Measurements from ENCODE around the gene TPSD1.

The TPSD1 gene

GRCh38 chr16:1273816-1274215 lies 17.9 kb downstream of the TPSD1 start:
- peaks cover 21 to 40% of the 10 kb centered on the region in 2 donors for H3K27me3 ChIP-seq (ENCODE audit: control insufficient read depth in 1 of 2, insufficient read depth in 2 of 2, low read length in 2 of 2)
- no peak overlapping the region for H3K4me3 ChIP-seq (ENCODE audit: low read depth in 1 of 2, low read length in 2 of 2)
- H3K9me3 ChIP-seq (ENCODE audit: control insufficient read depth in 1 of 2, low read length in 2 of 2) = no peaks in the 10 kb centered on the region
- H3K4me1 ChIP-seq (ENCODE audit: control insufficient read depth in 1 of 2, insufficient read depth in 2 of 2, low read length in 2 of 2) = peaks cover 7 to 14% of the 10 kb centered on the region in 2 donors
- no peaks in the 10 kb centered on the region for H3K36me3 ChIP-seq (ENCODE audit: control insufficient read depth in 1 of 2, insufficient read depth in 2 of 2, low read length in 2 of 2)
- H3K27ac ChIP-seq (ENCODE audit: low read depth, low read length) = no peak overlapping the region
- no peak overlapping the region for H3K9ac ChIP-seq (ENCODE audit: low read depth in 1 of 2, low read length in 2 of 2)

- Histone ChIP-seq H3K4me3 (ENCODE audit: low read depth in 1 of 2, low read length in 2 of 2) (no peak overlapping the region), H3K36me3 (ENCODE audit: control insufficient read depth in 1 of 2, insufficient read depth in 2 of 2, low read length in 2 of 2) (no peaks in the 10 kb centered on the region), H3K27me3 (ENCODE audit: control insufficient read depth in 1 of 2, insufficient read depth in 2 of 2, low read length in 2 of 2) (peaks cover 21 to 47% of the 10 kb centered on the region in 2 donors), H3K4me1 (ENCODE audit: control insufficient read depth in 1 of 2, insufficient read depth in 2 of 2, low read length in 2 of 2) (peaks cover 7 to 14% of the 10 kb centered on the region in 2 donors), H3K9ac (ENCODE audit: low read depth in 1 of 2, low read length in 2 of 2) (no peak overlapping the region), H3K9me3 (ENCODE audit: control insufficient read depth in 1 of 2, low read length in 2 of 2) (no peaks in the 10 kb centered on the region), H3K27ac (ENCODE audit: low read depth, low read length) (no peak overlapping the region)
Observed at GRCh38 chr16:1274767-1275166, 18.9 kb downstream of the TPSD1 start.

DNA sequence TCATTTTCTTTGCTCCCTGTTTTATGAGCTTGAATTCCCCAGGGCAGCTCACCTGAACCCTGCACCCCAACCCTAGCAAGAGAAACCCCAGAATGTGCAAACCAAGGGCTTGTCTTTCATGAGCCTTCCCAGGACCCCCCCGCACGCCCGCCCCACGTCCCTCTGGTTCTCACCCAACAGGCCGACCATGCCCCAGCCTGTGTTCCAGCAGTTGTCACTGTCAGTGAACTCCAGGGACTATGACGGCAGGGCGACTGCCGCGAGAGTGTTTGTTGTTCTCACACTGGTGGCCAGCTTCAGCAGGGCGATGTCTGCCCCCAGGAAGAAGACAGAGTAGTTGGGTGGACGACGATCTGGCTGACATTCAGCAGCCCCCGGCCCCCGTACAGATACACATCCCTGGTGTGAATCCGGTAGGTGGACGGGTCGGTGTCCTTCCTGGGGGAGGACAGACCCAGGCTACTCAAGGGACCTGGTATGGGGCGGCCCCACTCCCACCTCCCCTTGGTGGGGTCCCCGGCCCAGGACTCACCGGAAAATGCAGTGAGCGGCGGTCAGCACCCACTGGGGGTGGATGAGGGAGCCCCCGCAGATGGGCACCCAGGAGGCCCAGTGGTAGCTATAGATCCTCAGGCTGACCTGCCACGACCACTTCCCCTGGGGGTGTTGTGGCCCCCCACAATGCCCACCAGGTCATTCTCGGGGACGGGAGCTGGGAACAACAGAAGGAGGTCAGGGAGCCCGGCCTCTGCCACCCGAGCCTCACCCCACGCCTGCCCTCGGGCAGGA lies 20.1 kb downstream of the TPSD1 start:
- Histone ChIP-seq H3K36me3 (ENCODE audit: control insufficient read depth in 1 of 2, insufficient read depth in 2 of 2, low read length in 2 of 2) (no peaks in the 10 kb centered on the region), H3K9ac (ENCODE audit: low read depth in 1 of 2, low read length in 2 of 2) (no peak overlapping the region), H3K4me1 (ENCODE audit: control insufficient read depth in 1 of 2, insufficient read depth in 2 of 2, low read length in 2 of 2) (peaks cover 7 to 12% of the 10 kb centered on the region in 2 donors), H3K27me3 (ENCODE audit: control insufficient read depth in 1 of 2, insufficient read depth in 2 of 2, low read length in 2 of 2) (peaks cover 18 to 45% of the 10 kb centered on the region in 2 donors), H3K9me3 (ENCODE audit: control insufficient read depth in 1 of 2, low read length in 2 of 2) (no peaks in the 10 kb centered on the region), H3K27ac (ENCODE audit: low read depth, low read length) (no peak overlapping the region), H3K4me3 (ENCODE audit: low read depth in 1 of 2, low read length in 2 of 2) (no peak overlapping the region)

- Histone ChIP-seq H3K4me3 (ENCODE audit: low read depth in 1 of 2, low read length in 2 of 2) (no peak overlapping the region), H3K4me1 (ENCODE audit: control insufficient read depth in 1 of 2, insufficient read depth in 2 of 2, low read length in 2 of 2) (peaks cover 7 to 8% of the 10 kb centered on the region in 2 donors), H3K9ac (ENCODE audit: low read depth in 1 of 2, low read length in 2 of 2) (no peak overlapping the region), H3K27ac (ENCODE audit: low read depth, low read length) (no peak overlapping the region), H3K27me3 (ENCODE audit: control insufficient read depth in 1 of 2, insufficient read depth in 2 of 2, low read length in 2 of 2) (peaks cover 18 to 43% of the 10 kb centered on the region in 2 donors), H3K9me3 (ENCODE audit: control insufficient read depth in 1 of 2, low read length in 2 of 2) (no peaks in the 10 kb centered on the region), H3K36me3 (ENCODE audit: control insufficient read depth in 1 of 2, insufficient read depth in 2 of 2, low read length in 2 of 2) (no peaks in the 10 kb centered on the region)
Observed at GRCh38 chr16:1276580-1276878, 20.7 kb downstream of the TPSD1 start.

DNA sequence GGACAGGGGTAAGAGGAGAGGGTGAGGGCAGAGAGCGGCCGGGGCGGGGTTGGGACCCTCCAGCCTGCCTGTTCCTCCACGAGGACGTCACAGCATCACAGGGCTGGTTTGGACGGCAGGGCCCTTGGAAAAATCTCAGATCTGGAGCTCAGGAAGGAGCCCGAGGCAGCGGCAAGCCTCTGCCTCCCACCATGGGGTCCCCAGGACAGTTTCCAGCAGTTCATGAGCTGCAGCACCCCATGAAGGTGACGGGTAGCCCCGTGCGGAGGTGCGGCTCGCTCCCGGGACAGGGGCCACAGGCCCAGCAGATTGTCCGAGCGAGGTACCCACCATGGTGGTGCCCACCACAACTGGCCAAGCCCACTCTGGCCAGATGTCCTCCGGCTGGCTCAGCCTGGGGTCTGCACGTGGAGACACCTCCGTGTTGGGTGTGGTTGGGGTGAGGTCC lies 21.3 kb downstream of the TPSD1 start:
- Histone ChIP-seq H3K4me3 (ENCODE audit: low read depth in 1 of 2, low read length in 2 of 2) (no peak overlapping the region), H3K9me3 (ENCODE audit: control insufficient read depth in 1 of 2, low read length in 2 of 2) (no peaks in the 10 kb centered on the region), H3K9ac (ENCODE audit: low read depth in 1 of 2, low read length in 2 of 2) (no peak overlapping the region), H3K27me3 (ENCODE audit: control insufficient read depth in 1 of 2, insufficient read depth in 2 of 2, low read length in 2 of 2) (peaks cover 18 to 42% of the 10 kb centered on the region in 2 donors), H3K36me3 (ENCODE audit: control insufficient read depth in 1 of 2, insufficient read depth in 2 of 2, low read length in 2 of 2) (no peaks in the 10 kb centered on the region), H3K4me1 (ENCODE audit: control insufficient read depth in 1 of 2, insufficient read depth in 2 of 2, low read length in 2 of 2) (peaks cover 2 to 4% of the 10 kb centered on the region in 2 donors), H3K27ac (ENCODE audit: low read depth, low read length) (no peak overlapping the region)

DNA sequence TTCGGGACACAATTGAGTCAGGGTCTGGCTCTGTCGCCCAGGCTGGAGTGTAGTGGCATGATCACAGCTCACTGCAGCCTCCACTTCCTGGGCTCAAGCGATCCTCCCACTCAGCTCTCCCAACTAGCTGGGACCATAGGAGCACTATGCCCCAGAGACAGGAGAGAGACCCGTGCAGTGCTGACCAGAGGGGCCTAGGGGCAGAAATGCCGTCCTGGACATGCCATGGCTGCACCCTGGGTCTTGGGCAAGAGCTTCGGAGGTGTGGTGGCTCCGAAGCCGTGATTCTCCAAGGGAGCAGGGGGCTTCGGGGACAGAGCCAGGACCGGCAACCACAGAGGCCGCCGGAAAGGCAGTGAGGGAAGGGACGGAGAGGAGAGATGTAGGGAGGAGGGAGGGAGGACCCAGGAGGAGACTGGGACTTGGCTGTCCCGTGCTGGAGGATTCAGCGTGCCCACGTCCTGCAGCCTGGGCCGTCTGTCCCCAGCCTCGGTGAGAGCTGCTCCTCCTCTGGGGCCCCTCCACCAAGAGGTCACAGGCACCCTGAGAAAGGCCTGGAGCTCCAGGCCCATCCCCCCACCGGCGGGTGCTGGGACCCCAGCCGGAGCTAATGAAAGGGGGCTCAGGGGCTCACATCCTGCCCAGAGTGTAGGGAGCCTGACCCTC lies 21.9 kb downstream of the TPSD1 start:
- peaks cover 18 to 38% of the 10 kb centered on the region in 2 donors for H3K27me3 ChIP-seq (ENCODE audit: control insufficient read depth in 1 of 2, insufficient read depth in 2 of 2, low read length in 2 of 2)

GRCh38 chr16:1278477-1278876 lies 22.6 kb downstream of the TPSD1 start:
- Histone ChIP-seq H3K4me1 (ENCODE audit: control insufficient read depth in 1 of 2, insufficient read depth in 2 of 2, low read length in 2 of 2) (no peaks in the 10 kb centered on the region), H3K27me3 (ENCODE audit: control insufficient read depth in 1 of 2, insufficient read depth in 2 of 2, low read length in 2 of 2) (peaks cover 18 to 38% of the 10 kb centered on the region in 2 donors), H3K9ac (ENCODE audit: low read depth in 1 of 2, low read length in 2 of 2) (no peak overlapping the region), H3K4me3 (ENCODE audit: low read depth in 1 of 2, low read length in 2 of 2) (no peak overlapping the region), H3K27ac (ENCODE audit: low read depth, low read length) (no peak overlapping the region), H3K36me3 (ENCODE audit: control insufficient read depth in 1 of 2, insufficient read depth in 2 of 2, low read length in 2 of 2) (no peaks in the 10 kb centered on the region), H3K9me3 (ENCODE audit: control insufficient read depth in 1 of 2, low read length in 2 of 2) (no peaks in the 10 kb centered on the region)

More for the DNA sequence above, 21.9 kb downstream of the TPSD1 start:
- Histone ChIP-seq H3K9me3 (ENCODE audit: control insufficient read depth in 1 of 2, low read length in 2 of 2) (no peaks in the 10 kb centered on the region), H3K36me3 (ENCODE audit: control insufficient read depth in 1 of 2, insufficient read depth in 2 of 2, low read length in 2 of 2) (no peaks in the 10 kb centered on the region), H3K4me1 (ENCODE audit: control insufficient read depth in 1 of 2, insufficient read depth in 2 of 2, low read length in 2 of 2) (no peaks in the 10 kb centered on the region), H3K4me3 (ENCODE audit: low read depth in 1 of 2, low read length in 2 of 2) (no peak overlapping the region), H3K9ac (ENCODE audit: low read depth in 1 of 2, low read length in 2 of 2) (no peak overlapping the region), H3K27ac (ENCODE audit: low read depth, low read length) (no peak overlapping the region)

DNA sequence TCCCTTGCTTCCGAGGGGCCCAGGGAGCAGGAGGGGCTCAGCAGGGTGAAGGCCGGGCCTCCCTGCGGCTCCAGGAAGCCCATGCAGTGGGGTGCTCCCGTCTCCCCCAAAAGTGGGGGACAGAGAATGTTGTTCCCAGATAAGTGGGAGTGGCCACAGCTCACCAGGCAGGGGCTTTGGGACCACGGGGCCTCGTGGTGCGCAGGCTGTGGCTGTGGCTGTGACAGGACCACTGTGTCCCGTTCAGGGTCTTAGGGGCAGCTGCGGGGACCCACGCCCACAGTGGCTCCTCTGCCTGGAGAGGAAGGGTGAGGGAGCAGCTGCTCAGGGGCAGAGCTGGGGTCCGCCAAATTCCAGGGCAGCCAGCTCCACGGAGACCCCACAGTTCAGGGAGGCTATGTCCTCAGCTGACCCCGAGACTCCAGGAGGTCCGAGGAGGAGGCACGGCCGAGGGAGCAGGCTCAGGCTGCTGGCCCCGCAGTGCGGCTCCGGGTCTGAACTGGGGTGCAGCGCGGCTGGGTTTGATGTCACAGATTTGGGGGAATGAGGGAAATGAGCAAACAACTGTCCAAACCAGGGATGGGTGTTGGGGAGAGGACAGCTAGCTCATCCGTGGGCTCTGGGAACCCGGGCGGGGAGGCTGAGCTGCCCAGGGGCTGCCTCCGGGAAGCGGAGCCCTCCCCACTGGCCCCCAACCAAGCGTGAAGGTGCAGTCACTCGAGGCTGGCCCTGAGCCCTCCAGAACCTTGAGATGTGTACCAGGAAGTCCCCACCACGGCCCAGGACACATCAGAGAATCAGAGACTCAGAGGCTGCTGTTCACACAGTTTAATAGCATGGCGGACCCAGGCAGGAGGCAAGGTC lies 23.4 kb downstream of the TPSD1 start:
- H3K9ac ChIP-seq (ENCODE audit: low read depth in 1 of 2, low read length in 2 of 2) = no peak overlapping the region
- H3K4me3 ChIP-seq (ENCODE audit: low read depth in 1 of 2, low read length in 2 of 2) = no peak overlapping the region
- no peak overlapping the region for H3K27ac ChIP-seq (ENCODE audit: low read depth, low read length)
- H3K4me1 ChIP-seq (ENCODE audit: control insufficient read depth in 1 of 2, insufficient read depth in 2 of 2, low read length in 2 of 2) = no peaks in the 10 kb centered on the region
- peaks cover 18 to 34% of the 10 kb centered on the region in 2 donors for H3K27me3 ChIP-seq (ENCODE audit: control insufficient read depth in 1 of 2, insufficient read depth in 2 of 2, low read length in 2 of 2)
- H3K36me3 ChIP-seq (ENCODE audit: control insufficient read depth in 1 of 2, insufficient read depth in 2 of 2, low read length in 2 of 2) = no peaks in the 10 kb centered on the region
- no peaks in the 10 kb centered on the region for H3K9me3 ChIP-seq (ENCODE audit: control insufficient read depth in 1 of 2, low read length in 2 of 2)

- no peak overlapping the region for H3K27ac ChIP-seq (ENCODE audit: low read depth, low read length)
- H3K36me3 ChIP-seq (ENCODE audit: control insufficient read depth in 1 of 2, insufficient read depth in 2 of 2, low read length in 2 of 2) = no peaks in the 10 kb centered on the region
- H3K27me3 ChIP-seq (ENCODE audit: control insufficient read depth in 1 of 2, insufficient read depth in 2 of 2, low read length in 2 of 2) = peaks cover 18 to 34% of the 10 kb centered on the region in 2 donors
- no peak overlapping the region for H3K4me3 ChIP-seq (ENCODE audit: low read depth in 1 of 2, low read length in 2 of 2)
- no peak overlapping the region for H3K9ac ChIP-seq (ENCODE audit: low read depth in 1 of 2, low read length in 2 of 2)
- H3K9me3 ChIP-seq (ENCODE audit: control insufficient read depth in 1 of 2, low read length in 2 of 2) = no peaks in the 10 kb centered on the region
- no peaks in the 10 kb centered on the region for H3K4me1 ChIP-seq (ENCODE audit: control insufficient read depth in 1 of 2, insufficient read depth in 2 of 2, low read length in 2 of 2)
Observed at GRCh38 chr16:1279945-1280589, 24.2 kb downstream of the TPSD1 start.
